ENCODE data around the gene CXorf58. TPM values are rescaled to one million over a fixed set of nuclear protein-coding genes. Genes with fewer than 3 reads are reported as not detected.

The CXorf58 gene
- polyA plus RNA-seq, 2 of the 4 experiments (the other 2 are of a cell fraction), result 0.15 to 0.47 TPM

GRCh38 chrX:23871905-23872546 is 35.8 kb upstream of the CXorf58 start:
- H3K4me3 ChIP-seq, result no peak overlapping the region
- TF ChIP-seq NR3C1 (IDR thresholded peaks at IDR 0.05) (no peak), USF2 (IDR thresholded peaks at IDR 0.05) (no peak), CEBPB (IDR thresholded peaks at IDR 0.05) (peak; percentile 67 to 74; a peak in 3 of 4 replicates), GATA3 (IDR thresholded peaks at IDR 0.05; ENCODE audit: borderline replicate concordance) (no peak), POLR2AphosphoS2 (conservative IDR thresholded peaks at IDR 0.05; ENCODE audit: low read length) (no peak), RAD21 (conservative IDR thresholded peaks at IDR 0.05 in 1 of 2, IDR thresholded peaks at IDR 0.05 in 1 of 2) (peak in 1 of 2 experiments; percentile 32; a peak in 2 of 5 replicates), ATOH8 (CRISPR knock-in tag; IDR thresholded peaks at IDR 0.05; ENCODE audit: low read depth) (no peak), MAFK (IDR thresholded peaks at IDR 0.05; ENCODE audit: partially characterized antibody) (no peak), REST (IDR thresholded peaks at IDR 0.05) (no peak), CBX2 (IDR thresholded peaks at IDR 0.05; ENCODE audit: borderline replicate concordance, low read depth) (no peak), FOXS1 (CRISPR knock-in tag; IDR thresholded peaks at IDR 0.05) (no peak), NFE2L2 (conservative IDR thresholded peaks at IDR 0.05; ENCODE audit: low read length) (no peak), SMC3 (IDR thresholded peaks at IDR 0.05) (peak; percentile 15; the same call in 1 of the 3 replicates), JUN (IDR thresholded peaks at IDR 0.05) (no peak), HDAC2 (IDR thresholded peaks at IDR 0.05) (no peak), MAZ (IDR thresholded peaks at IDR 0.05; ENCODE audit: borderline replicate concordance, low read depth, low read length) (no peak), FOSL2 (IDR thresholded peaks at IDR 0.05) (no peak), FOSL2 (CRISPR knock-in tag; IDR thresholded peaks at IDR 0.05) (no peak), EHF (CRISPR knock-in tag; IDR thresholded peaks at IDR 0.05) (no peak), FOSB (CRISPR knock-in tag; IDR thresholded peaks at IDR 0.05) (no peak), EHMT2 (IDR thresholded peaks at IDR 0.05; ENCODE audit: low read depth) (no peak), HOXB5 (CRISPR knock-in tag; IDR thresholded peaks at IDR 0.05) (no peak), NPAS2 (CRISPR knock-in tag; IDR thresholded peaks at IDR 0.05; ENCODE audit: borderline replicate concordance) (no peak)
- peak; percentile 64; a peak in 4 of 6 replicates for ATAC-seq
- H3K4me1 ChIP-seq, result peaks cover 24% of the 10 kb centered on the region
- peak overlapping the region; percentile 72 to 78 for H3K27ac ChIP-seq
- ChIA-PET CTCF (interaction anchor here (0.9 to 1.1 kb wide), 2 partner anchors 30 to 93 kb away, joined by 3 to 6 read pairs; no protein-coding TSS in a partner anchor), POLR2A (interaction anchor here (0.7 kb wide), 1 partner anchor 89 kb away, joined by 3 read pairs; the partner anchor contains the start of gene SAT1)
- FAIRE-seq, result peak; percentile 83
- H3K4me2 ChIP-seq, result peak overlapping the region; percentile 51
- 74% methylated on average over 4 of the region's 4 CpGs for WGBS (ENCODE audit: missing lambda C conversion rate)
- H3K9me3 ChIP-seq, result no peaks in the 10 kb centered on the region
- DNase-seq (ENCODE audit: low read depth in 1 of 2, low spot score in 1 of 2), result peak in 1 of 2 experiments; percentile 45

Data from A549 (cell line).